A549 (cell line): ENCODE measurements around the gene ERAP2.

ENCODE experiments used
- BHLHE40 ChIP-seq: IDR thresholded peaks from 2 replicates; pipeline ENCODE4 v1.6.1; 2012; ENCODE audit warnings: low read depth, low read length, inconsistent platforms
- CHD2 ChIP-seq: fragments of 150-350 bp; IDR thresholded peaks from 2 replicates; pipeline ENCODE4 v1.6.1; 2014; ENCODE audit warnings: low read length; ENCODE audit not compliant: partially characterized antibody
- CTCF ChIP-seq: fragments of >200 bp; sonication (Bioruptor Twin); formaldehyde crosslinking; IDR thresholded peaks from 3 replicates; pipeline ENCODE4 v1.5.1; 2016
- HOXA7 ChIP-seq: fragments of 250-450 bp; sonication (Bioruptor Pico); IDR thresholded peaks from 2 replicates; pipeline ENCODE4 v1.5.0; 2020; ENCODE audit warnings: mild to moderate bottlenecking, moderate library complexity
- JUN ChIP-seq, 2 experiments: fragments of >200 bp; sonication (Bioruptor Twin); formaldehyde crosslinking; IDR thresholded peaks; 2 replicates in 1 of 2; 3 replicates in 1 of 2; pipeline ENCODE4 v1.6.1; 2016 to 2017
- MYC ChIP-seq: IDR thresholded peaks from 2 replicates; pipeline ENCODE4 v1.6.1; 2012; ENCODE audit warnings: mild to moderate bottlenecking, inconsistent platforms, low read length, improper control_type of control experiment, borderline replicate concordance
- POLR2A ChIP-seq: IDR thresholded peaks from 2 replicates; pipeline ENCODE4 v1.6.1; 2012; ENCODE audit warnings: mild to moderate bottlenecking, low read length
- RARB ChIP-seq: fragments of 250-450 bp; sonication (Bioruptor Pico); IDR thresholded peaks from 2 replicates; pipeline ENCODE4 v1.8.0; 2021; ENCODE audit warnings: mild to moderate bottlenecking, moderate library complexity
- RNF2 ChIP-seq: fragments of 200-600 bp; sonication (generic); IDR thresholded peaks from 2 replicates; pipeline ENCODE4 v1.6.1; 2016; ENCODE audit warnings: low read depth, mild to moderate bottlenecking, antibody characterized with exemption, moderate library complexity, borderline replicate concordance
- SMC3 ChIP-seq: fragments of >200 bp; sonication (Bioruptor Twin); formaldehyde crosslinking; IDR thresholded peaks from 3 replicates; pipeline ENCODE4 v1.6.1; 2018; ENCODE audit warnings: inconsistent platforms
- ZFP36 ChIP-seq: fragments of 450-650 bp; IDR thresholded peaks from 2 replicates; pipeline ENCODE4 v1.6.1; 2014; ENCODE audit warnings: borderline replicate concordance; ENCODE audit not compliant: partially characterized antibody
- TF ChIP-seq, protein P1 (sequence below): fragments of 200-600 bp; sonication (generic); IDR thresholded peaks from 2 replicates; pipeline ENCODE4 v1.6.1; 2016; ENCODE audit warnings: antibody characterized with exemption, mild to moderate bottlenecking, moderate library complexity

DNA sequence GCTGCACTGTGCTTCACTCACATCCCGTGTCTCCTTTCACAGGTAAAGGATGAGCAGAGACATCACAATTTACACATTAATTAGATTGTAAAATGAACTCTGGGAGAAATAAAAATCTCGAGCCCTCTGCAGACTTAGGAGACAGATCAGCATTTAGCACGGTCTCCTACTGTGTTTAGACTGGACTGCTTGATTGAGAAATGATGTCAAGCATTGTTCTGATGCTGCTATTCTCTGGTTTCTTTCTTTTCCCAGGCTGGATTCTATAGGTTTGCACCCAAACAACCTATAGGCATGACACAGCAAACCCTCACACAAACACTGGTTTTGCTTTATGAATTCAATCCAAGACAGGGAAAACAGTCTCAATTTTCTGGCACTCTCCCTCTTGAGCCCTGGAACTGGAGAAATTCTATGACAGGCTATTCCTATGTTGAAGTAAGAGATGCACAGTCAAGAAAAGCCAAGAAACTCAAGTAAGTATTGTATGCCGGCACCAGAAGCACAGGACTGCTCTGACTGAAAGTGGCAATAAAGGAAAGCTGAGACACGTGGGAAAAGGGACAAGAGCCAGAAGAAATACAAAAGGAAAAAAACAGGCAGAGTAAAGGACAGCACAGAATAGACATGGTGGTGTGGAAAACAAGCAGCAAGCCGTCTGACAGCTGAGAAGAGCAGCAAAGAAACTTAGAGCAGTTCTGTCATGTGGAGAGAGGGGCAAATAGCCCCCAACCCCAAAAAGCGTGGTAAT, 24.8 kb upstream of the ERAP2 start:
- TF ChIP-seq CTCF (no peak), POLR2A (no peak), ZFP36 (no peak), HOXA7 (CRISPR knock-in tag) (no peak), CHD2 (no peak), MYC (no peak), RARB (CRISPR knock-in tag) (no peak), JUN (IDR thresholded peaks at IDR 0.05) (no peak), RNF2 (no peak), SMC3 (no peak), BHLHE40 (no peak)
- TF ChIP-seq, protein P1, sequence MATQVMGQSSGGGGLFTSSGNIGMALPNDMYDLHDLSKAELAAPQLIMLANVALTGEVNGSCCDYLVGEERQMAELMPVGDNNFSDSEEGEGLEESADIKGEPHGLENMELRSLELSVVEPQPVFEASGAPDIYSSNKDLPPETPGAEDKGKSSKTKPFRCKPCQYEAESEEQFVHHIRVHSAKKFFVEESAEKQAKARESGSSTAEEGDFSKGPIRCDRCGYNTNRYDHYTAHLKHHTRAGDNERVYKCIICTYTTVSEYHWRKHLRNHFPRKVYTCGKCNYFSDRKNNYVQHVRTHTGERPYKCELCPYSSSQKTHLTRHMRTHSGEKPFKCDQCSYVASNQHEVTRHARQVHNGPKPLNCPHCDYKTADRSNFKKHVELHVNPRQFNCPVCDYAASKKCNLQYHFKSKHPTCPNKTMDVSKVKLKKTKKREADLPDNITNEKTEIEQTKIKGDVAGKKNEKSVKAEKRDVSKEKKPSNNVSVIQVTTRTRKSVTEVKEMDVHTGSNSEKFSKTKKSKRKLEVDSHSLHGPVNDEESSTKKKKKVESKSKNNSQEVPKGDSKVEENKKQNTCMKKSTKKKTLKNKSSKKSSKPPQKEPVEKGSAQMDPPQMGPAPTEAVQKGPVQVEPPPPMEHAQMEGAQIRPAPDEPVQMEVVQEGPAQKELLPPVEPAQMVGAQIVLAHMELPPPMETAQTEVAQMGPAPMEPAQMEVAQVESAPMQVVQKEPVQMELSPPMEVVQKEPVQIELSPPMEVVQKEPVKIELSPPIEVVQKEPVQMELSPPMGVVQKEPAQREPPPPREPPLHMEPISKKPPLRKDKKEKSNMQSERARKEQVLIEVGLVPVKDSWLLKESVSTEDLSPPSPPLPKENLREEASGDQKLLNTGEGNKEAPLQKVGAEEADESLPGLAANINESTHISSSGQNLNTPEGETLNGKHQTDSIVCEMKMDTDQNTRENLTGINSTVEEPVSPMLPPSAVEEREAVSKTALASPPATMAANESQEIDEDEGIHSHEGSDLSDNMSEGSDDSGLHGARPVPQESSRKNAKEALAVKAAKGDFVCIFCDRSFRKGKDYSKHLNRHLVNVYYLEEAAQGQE = no peak
